ENCODE measurements around the gene CAPZB. TPM values are rescaled to one million over a fixed set of nuclear protein-coding genes. Genes with fewer than 3 reads are reported as not detected.
A peak's percentile ranks its signal among the peaks of the same experiment; 100 is the strongest.

The CAPZB gene
- polyA plus RNA-seq, 2 donors: 221 to 272 TPM

DNA sequence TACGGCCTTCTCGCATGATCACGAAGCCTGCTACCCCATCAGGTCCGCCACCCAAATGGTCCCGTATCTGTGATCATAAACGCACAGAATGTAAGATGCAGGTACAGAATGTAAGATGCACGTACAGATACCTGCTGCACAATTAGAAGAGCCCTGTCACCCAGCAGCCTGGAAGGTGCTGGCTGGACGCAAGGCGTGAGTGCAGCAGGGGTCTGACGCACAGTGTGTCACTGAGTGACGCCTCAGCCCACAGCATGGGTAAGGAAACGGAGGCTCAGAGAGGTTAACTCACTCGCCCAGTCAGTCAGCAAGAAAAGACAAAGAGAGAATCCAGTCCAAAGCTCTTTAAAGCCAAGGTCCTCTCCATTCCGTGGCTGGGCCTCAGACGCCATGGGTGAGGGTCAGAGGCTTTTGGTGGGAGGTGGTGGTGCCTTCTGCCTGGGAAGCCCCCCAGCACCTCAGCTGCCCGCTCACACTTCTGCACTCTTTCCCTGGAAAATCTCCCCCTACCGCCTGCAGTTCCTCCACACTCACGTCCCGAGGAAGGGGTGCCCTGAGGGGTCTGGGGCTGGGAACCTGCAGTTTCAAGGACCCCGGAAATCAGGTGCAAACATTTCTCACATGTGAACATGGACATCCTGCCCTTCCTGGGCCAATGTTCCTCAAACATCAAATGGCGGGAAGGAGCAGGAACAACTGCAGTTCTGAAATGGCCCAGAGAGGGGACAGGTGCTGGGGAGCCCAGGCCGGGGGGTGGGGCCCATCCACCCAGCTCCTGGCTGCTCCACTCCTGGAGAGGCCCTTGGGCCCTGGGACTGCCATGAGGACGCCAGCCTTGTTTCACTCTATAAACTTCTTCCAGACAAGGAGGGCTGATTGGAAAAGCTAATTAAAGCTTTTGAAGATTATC is 113.9 kb downstream of the CAPZB start:
- Histone ChIP-seq H3K36me3 (ENCODE audit: control insufficient read depth in 2 of 2, insufficient read depth in 2 of 2, low read length in 1 of 2) (peaks cover 2 to 31% of the 10 kb centered on the region in 2 donors), H3K9me3 (ENCODE audit: control insufficient read depth in 2 of 2, insufficient read depth in 1 of 2, low read depth in 1 of 2, low read length in 1 of 2) (no peaks in the 10 kb centered on the region), H3K27me3 (ENCODE audit: control insufficient read depth in 1 of 2, insufficient read depth in 2 of 2, low read length in 2 of 2) (no peaks in the 10 kb centered on the region), H3K4me3 (ENCODE audit: low read depth in 1 of 2, low read length in 2 of 2) (no peak overlapping the region), H3K27ac (ENCODE audit: low read depth in 2 of 2, low read length in 1 of 2) (peak overlapping the region in 1 of 2 donors; percentile 14), H3K4me1 (ENCODE audit: control insufficient read depth in 2 of 2, insufficient read depth in 2 of 2, low read length in 1 of 2) (peaks cover 0 to 29% of the 10 kb centered on the region in 2 donors)
- 89 to 93% methylated on average over 23 of the region's 23 CpGs for WGBS, 2 donors

DNA sequence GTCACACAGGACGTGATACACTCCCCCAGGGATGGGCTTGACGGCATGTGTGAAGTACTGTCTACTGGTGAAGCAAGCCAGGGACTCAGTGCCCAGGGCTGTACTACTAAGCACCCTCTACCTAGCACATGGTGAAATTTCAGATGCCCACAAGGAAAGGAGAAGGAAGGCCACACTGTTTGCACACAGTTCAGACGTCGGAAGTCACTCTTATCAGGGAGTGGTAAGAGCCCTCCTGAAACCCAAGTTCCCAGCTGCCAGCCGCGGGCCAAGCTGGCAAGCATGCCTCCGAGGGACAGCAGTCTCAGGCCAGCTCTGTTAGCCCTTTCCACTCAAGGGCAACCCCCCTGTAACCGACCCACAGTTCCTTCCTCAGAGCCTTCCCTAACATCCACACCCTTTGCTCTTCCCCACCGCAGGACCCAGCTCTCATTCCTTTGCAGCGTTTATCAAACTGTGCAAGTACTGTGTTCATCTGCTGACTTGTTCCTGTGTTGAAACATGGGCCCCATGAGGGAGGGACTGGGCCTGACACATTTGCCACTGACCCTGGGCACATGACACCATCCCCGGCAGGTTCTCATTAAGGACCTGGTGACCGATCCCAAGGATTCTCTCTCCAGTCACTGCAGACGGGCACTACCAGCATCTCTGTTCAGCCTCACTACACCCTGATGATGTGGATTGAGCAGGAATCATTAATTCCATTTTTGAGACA is 114.7 kb downstream of the CAPZB start:
- WGBS, 2 donors: 80% methylated on average over 13 of the region's 13 CpGs
- Histone ChIP-seq H3K27me3 (ENCODE audit: control insufficient read depth in 1 of 2, insufficient read depth in 2 of 2, low read length in 2 of 2) (no peaks in the 10 kb centered on the region), H3K27ac (ENCODE audit: low read depth in 2 of 2, low read length in 1 of 2) (peak overlapping the region in 1 of 2 donors; percentile 14), H3K4me1 (ENCODE audit: control insufficient read depth in 2 of 2, insufficient read depth in 2 of 2, low read length in 1 of 2) (peaks cover 0 to 29% of the 10 kb centered on the region in 2 donors), H3K4me3 (ENCODE audit: low read depth in 1 of 2, low read length in 2 of 2) (no peak overlapping the region), H3K36me3 (ENCODE audit: control insufficient read depth in 2 of 2, insufficient read depth in 2 of 2, low read length in 1 of 2) (peaks cover 2 to 29% of the 10 kb centered on the region in 2 donors), H3K9me3 (ENCODE audit: control insufficient read depth in 2 of 2, insufficient read depth in 1 of 2, low read depth in 1 of 2, low read length in 1 of 2) (no peaks in the 10 kb centered on the region)

DNA sequence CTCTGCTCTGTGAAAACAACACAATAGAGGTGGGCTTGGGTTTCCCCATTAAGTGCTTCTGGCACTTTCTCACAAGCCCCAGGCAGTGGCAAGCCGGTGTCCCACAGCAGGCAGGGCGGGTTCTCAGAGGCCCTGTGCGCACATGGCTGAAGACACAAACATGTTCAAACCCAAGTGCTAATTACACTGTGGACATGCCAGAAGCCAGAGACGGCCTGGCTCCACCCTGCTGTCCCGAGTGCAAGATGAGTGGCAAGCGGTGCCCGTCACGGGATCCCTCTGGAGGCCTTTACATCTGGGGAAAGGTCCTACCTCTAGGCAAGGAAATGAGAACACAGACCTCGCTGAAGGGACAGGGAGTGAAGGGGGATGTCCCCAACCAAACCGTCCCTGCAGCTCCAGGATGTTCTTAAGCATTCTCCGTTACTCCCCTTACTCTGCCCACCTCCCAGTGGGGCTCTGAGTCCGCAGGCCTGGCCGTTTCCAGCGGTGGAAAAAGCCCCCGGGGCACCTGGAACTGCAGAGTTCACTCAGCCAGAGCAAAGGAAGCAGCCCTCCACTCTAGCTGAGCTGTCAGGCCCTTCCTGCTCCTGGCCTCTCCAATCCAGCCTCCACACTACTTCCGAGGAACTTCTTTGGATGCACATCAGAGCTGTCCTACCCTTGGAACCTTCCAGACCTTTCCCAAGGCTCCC is 115.8 kb downstream of the CAPZB start:
- Histone ChIP-seq H3K27me3 (ENCODE audit: control insufficient read depth in 1 of 2, insufficient read depth in 2 of 2, low read length in 2 of 2) (no peaks in the 10 kb centered on the region), H3K9me3 (ENCODE audit: control insufficient read depth in 2 of 2, insufficient read depth in 1 of 2, low read depth in 1 of 2, low read length in 1 of 2) (no peaks in the 10 kb centered on the region), H3K27ac (ENCODE audit: low read depth in 2 of 2, low read length in 1 of 2) (peak overlapping the region; percentile 54 to 72), H3K4me3 (ENCODE audit: low read depth in 1 of 2, low read length in 2 of 2) (no peak overlapping the region), H3K4me1 (ENCODE audit: control insufficient read depth in 2 of 2, insufficient read depth in 2 of 2, low read length in 1 of 2) (peaks cover 0 to 28% of the 10 kb centered on the region in 2 donors), H3K36me3 (ENCODE audit: control insufficient read depth in 2 of 2, insufficient read depth in 2 of 2, low read length in 1 of 2) (peaks cover 2 to 23% of the 10 kb centered on the region in 2 donors)
- WGBS, 2 donors: 43 to 58% methylated on average over 16 of the region's 16 CpGs

DNA sequence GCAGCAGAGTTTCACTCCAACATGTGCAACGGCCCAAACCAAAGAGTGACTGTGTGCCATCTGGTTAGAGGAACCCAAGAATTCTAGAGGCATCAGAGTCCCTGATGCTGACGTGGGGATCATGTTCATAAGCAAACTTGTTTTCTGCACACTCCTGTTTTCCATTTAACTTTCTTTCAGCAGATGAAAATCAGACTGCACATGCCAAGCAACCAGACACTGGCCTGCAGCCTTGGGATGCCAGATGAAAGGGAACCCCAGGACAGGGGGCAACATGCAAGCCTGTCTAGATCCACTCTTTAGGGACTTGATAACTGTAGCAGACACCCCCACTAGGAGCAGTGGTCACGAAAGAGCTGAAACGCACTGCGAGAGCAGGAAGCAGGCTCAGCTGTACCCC is 116.4 kb downstream of the CAPZB start:
- Histone ChIP-seq H3K36me3 (ENCODE audit: control insufficient read depth in 2 of 2, insufficient read depth in 2 of 2, low read length in 1 of 2) (peaks cover 2 to 19% of the 10 kb centered on the region in 2 donors), H3K4me1 (ENCODE audit: control insufficient read depth in 2 of 2, insufficient read depth in 2 of 2, low read length in 1 of 2) (peaks cover 0 to 24% of the 10 kb centered on the region in 2 donors), H3K4me3 (ENCODE audit: low read depth in 1 of 2, low read length in 2 of 2) (no peak overlapping the region), H3K9me3 (ENCODE audit: control insufficient read depth in 2 of 2, insufficient read depth in 1 of 2, low read depth in 1 of 2, low read length in 1 of 2) (no peaks in the 10 kb centered on the region), H3K27me3 (ENCODE audit: control insufficient read depth in 1 of 2, insufficient read depth in 2 of 2, low read length in 2 of 2) (no peaks in the 10 kb centered on the region), H3K27ac (ENCODE audit: low read depth in 2 of 2, low read length in 1 of 2) (peak overlapping the region; percentile 54 to 72)
- 54 to 63% methylated on average over 5 of the region's 5 CpGs for WGBS, 2 donors

DNA sequence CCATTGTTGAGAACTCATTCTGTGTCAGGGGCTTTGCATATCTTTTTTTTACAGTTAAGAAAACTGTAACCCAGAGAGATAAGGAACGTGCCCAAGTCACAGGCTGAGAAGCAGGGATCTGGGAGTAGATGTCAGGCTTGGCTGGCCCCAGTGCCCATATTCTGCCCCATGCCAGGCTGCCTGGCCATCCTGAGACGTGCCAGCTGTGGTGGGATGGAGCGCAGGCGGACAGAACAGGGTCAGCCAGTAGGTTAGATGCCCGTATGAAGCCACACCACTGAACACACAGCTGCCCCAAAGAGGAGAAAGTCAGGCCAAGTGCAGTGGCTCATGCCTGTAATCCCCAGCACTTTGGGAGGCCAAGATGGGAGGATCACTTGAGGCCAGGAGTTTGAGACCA is 117.3 kb downstream of the CAPZB start:
- Histone ChIP-seq H3K4me1 (ENCODE audit: control insufficient read depth in 2 of 2, insufficient read depth in 2 of 2, low read length in 1 of 2) (peaks cover 0 to 26% of the 10 kb centered on the region in 2 donors), H3K4me3 (ENCODE audit: low read depth in 1 of 2, low read length in 2 of 2) (no peak overlapping the region), H3K9me3 (ENCODE audit: control insufficient read depth in 2 of 2, insufficient read depth in 1 of 2, low read depth in 1 of 2, low read length in 1 of 2) (no peaks in the 10 kb centered on the region), H3K27me3 (ENCODE audit: control insufficient read depth in 1 of 2, insufficient read depth in 2 of 2, low read length in 2 of 2) (no peaks in the 10 kb centered on the region), H3K27ac (ENCODE audit: low read depth in 2 of 2, low read length in 1 of 2) (peak overlapping the region; percentile 48 to 85), H3K36me3 (ENCODE audit: control insufficient read depth in 2 of 2, insufficient read depth in 2 of 2, low read length in 1 of 2) (peaks cover 2 to 13% of the 10 kb centered on the region in 2 donors)
- WGBS, 2 donors: 82 to 91% methylated on average over 5 of the region's 5 CpGs

DNA sequence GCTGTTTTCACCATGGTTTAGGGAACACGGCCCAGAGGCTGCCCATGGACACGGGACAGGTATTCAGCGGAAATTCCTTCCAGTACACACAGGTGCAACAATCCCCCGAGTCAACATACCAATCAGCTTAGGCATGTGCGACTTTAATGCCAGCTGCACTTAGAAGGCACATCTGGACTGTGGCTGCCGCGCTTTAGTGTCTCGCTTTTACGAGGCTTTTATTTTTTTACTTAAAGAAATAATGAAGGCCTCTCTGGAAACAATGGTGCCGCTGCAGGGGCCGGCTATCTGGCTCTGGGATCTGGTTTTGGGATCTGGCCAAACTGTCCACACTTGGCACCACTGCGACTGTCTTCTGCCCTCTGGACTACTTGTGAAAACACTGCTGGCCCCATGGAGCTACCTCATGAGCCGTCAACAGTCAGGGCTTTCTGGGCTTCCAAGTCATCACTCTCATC is 117.7 kb downstream of the CAPZB start:
- Histone ChIP-seq H3K4me3 (ENCODE audit: low read depth in 1 of 2, low read length in 2 of 2) (no peak overlapping the region), H3K4me1 (ENCODE audit: control insufficient read depth in 2 of 2, insufficient read depth in 2 of 2, low read length in 1 of 2) (peaks cover 2 to 26% of the 10 kb centered on the region in 2 donors), H3K27ac (ENCODE audit: low read depth in 2 of 2, low read length in 1 of 2) (peak overlapping the region; percentile 48 to 85), H3K36me3 (ENCODE audit: control insufficient read depth in 2 of 2, insufficient read depth in 2 of 2, low read length in 1 of 2) (peaks cover 2 to 11% of the 10 kb centered on the region in 2 donors), H3K27me3 (ENCODE audit: control insufficient read depth in 1 of 2, insufficient read depth in 2 of 2, low read length in 2 of 2) (no peaks in the 10 kb centered on the region), H3K9me3 (ENCODE audit: control insufficient read depth in 2 of 2, insufficient read depth in 1 of 2, low read depth in 1 of 2, low read length in 1 of 2) (no peaks in the 10 kb centered on the region)
- 43 to 52% methylated on average over 13 of the region's 13 CpGs for WGBS, 2 donors

DNA sequence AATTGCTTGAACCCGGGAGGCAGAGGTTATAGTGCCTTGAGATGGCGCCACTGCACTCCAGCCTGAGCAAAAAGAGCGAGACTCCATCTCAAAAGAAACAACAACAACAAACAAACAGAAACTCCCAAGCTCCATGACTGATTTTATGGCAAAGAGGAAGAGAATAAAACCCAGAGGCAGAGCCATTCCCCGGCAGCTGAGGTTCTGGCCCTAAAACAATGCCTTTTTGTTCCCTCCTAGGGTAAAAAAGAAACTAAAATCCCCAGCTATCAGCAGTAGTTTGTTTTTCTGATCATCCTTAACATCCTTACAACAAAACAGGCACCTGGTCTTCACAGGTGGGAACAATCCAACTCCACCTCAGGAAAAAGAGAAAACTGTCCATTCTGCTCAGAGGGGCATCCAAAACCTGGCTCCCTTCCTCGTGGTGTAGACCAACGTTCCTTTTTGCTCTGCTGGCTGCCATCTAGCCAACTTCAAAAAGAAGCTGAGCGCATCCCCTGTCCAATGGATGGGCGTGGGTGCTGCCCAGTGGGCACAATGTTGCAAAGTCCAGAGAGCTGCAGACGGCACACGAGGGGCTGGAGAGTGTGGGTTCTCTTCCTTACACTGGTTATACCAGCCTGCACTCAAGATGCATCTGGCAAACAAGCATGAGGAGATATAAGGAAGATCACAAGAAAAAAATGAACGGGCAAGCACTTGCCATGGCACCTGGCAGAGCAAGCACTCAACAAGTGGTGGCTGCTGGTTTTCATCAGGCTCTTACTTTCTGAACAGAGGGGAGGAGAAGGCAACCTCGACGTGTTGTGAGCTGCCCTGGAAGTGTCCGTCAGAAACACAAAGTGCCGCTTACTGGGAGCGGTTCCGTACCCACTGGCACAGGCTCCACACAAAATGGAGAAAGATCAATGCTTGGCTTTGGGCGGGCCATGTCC is 118.5 kb downstream of the CAPZB start:
- peaks cover 4 to 26% of the 10 kb centered on the region in 2 donors for H3K4me1 ChIP-seq (ENCODE audit: control insufficient read depth in 2 of 2, insufficient read depth in 2 of 2, low read length in 1 of 2)
- H3K9me3 ChIP-seq (ENCODE audit: control insufficient read depth in 2 of 2, insufficient read depth in 1 of 2, low read depth in 1 of 2, low read length in 1 of 2): no peaks in the 10 kb centered on the region
- no peak overlapping the region for H3K4me3 ChIP-seq (ENCODE audit: low read depth in 1 of 2, low read length in 2 of 2)
- H3K27me3 ChIP-seq (ENCODE audit: control insufficient read depth in 1 of 2, insufficient read depth in 2 of 2, low read length in 2 of 2): no peaks in the 10 kb centered on the region
- WGBS, 2 donors: 57 to 68% methylated on average over 18 of the region's 18 CpGs
- H3K36me3 ChIP-seq (ENCODE audit: control insufficient read depth in 2 of 2, insufficient read depth in 2 of 2, low read length in 1 of 2): peaks cover 2 to 11% of the 10 kb centered on the region in 2 donors
- H3K27ac ChIP-seq (ENCODE audit: low read depth in 2 of 2, low read length in 1 of 2): peak overlapping the region; percentile 48 to 85

DNA sequence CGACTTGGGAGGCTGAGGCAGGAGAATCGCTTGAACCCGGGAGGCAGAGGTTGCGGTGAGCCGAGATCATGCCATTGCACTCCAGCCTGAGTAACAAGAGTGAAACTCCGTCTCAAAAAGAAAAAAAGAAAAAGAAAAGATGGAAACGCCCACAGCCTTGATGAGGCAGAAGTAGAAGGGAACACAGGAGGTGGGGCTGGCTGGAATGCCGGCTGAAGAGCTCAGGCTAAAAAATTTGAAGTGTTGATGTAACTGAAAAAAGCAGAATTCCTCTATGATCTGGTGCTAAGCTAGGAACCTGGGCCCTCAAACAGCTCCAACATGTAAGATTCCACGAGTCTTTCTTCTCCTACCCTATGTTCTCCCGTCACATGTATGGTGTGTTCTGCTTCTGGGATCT is 119.6 kb downstream of the CAPZB start:
- H3K36me3 ChIP-seq (ENCODE audit: control insufficient read depth in 2 of 2, insufficient read depth in 2 of 2, low read length in 1 of 2): peaks cover 0 to 5% of the 10 kb centered on the region in 2 donors
- H3K27me3 ChIP-seq (ENCODE audit: control insufficient read depth in 1 of 2, insufficient read depth in 2 of 2, low read length in 2 of 2): no peaks in the 10 kb centered on the region
- H3K4me3 ChIP-seq (ENCODE audit: low read depth in 1 of 2, low read length in 2 of 2): no peak overlapping the region
- H3K4me1 ChIP-seq (ENCODE audit: control insufficient read depth in 2 of 2, insufficient read depth in 2 of 2, low read length in 1 of 2): peaks cover 6 to 25% of the 10 kb centered on the region in 2 donors
- H3K9me3 ChIP-seq (ENCODE audit: control insufficient read depth in 2 of 2, insufficient read depth in 1 of 2, low read depth in 1 of 2, low read length in 1 of 2): no peaks in the 10 kb centered on the region
- WGBS, 2 donors: 42 to 75% methylated on average over 10 of the region's 10 CpGs
- peak overlapping the region; percentile 53 to 70 for H3K27ac ChIP-seq (ENCODE audit: low read depth in 2 of 2, low read length in 1 of 2)

Measured in esophagus (tissue), 2 donors.